Transverse colon (tissue), 4 donors: ENCODE results near the gene FIBCD1. TPM values are rescaled to one million over a fixed set of nuclear protein-coding genes. Genes with fewer than 3 reads are reported as not detected.

Experiments
- DNase-seq: peaks from one replicate; pipeline ENCODE4 v3.0.0-alpha.2; 2019
- H3K27ac ChIP-seq, 4 donors: fragments of 200-600 bp; sonication (generic); 2 replicates each; pipeline ENCODE4 v1.5.1; 2016 to 2018; ENCODE audit warnings: inconsistent platforms in 4 of 4
- H3K27me3 ChIP-seq: fragments of 200-600 bp; sonication (generic); 2 replicates; pipeline ENCODE4 v1.5.1; 2017; ENCODE audit warnings: inconsistent platforms
- H3K36me3 ChIP-seq, 4 donors: fragments of 200-600 bp; sonication (generic); 2 replicates each; pipeline ENCODE4 v1.5.1; 2017 to 2019; ENCODE audit warnings: inconsistent platforms in 4 of 4
- H3K4me1 ChIP-seq, 4 donors: fragments of 200-600 bp; sonication (generic); 2 replicates each; pipeline ENCODE4 v1.5.1; 2017 to 2020; ENCODE audit warnings: inconsistent platforms in 4 of 4
- H3K4me3 ChIP-seq, 4 donors: fragments of 200-600 bp; sonication (generic); 1 replicate in 1 of 4; 2 replicates in 3 of 4; pipeline versions ENCODE4 v1.5.1 to v1.6.1; 2017 to 2019; ENCODE audit warnings: inconsistent platforms in 4 of 4
- H3K9me3 ChIP-seq, 2 donors: fragments of 200-600 bp; sonication (generic); 2 replicates each; pipeline ENCODE4 v1.5.1; 2017 to 2019; ENCODE audit warnings: inconsistent platforms in 2 of 2
- EP300 ChIP-seq: sonication (generic); formaldehyde crosslinking; IDR thresholded peaks from one replicate; pipeline ENCODE4 v1.6.1; 2017; ENCODE audit warnings: antibody characterized with exemption, low read depth
- POLR2A ChIP-seq: fragments of 450-650 bp; IDR thresholded peaks from one replicate; pipeline ENCODE4 v1.6.1; 2016; ENCODE audit warnings: antibody characterized with exemption, mild to moderate bottlenecking, moderate library complexity
- POLR2AphosphoS5 ChIP-seq, 3 donors: sonication (generic); formaldehyde crosslinking; IDR thresholded peaks; one replicate each; pipeline ENCODE4 v1.6.1; 2016; ENCODE audit warnings: antibody characterized with exemption in 3 of 3
- WGBS, 2 donors: methylation state at CpG; one replicate each; pipeline ENCODE4 v1.1.5; 2018; ENCODE audit warnings: low coverage in 1 of 2; 5-methylcytosine and 5-hydroxymethylcytosine counted together
- in situ Hi-C, 4 donors: fragments of 200-750 bp; cut with MboI; loops; one replicate each; pipeline versions ENCODE4 v1.15.0 to v1.15.1; 2017; ENCODE audit warnings: low sequenced_read_pairs in 3 of 4, low pct_ligation_motif_present in 1 of 4, low pct_unique_long_range_greater_than_20kb in 1 of 4
- intact Hi-C: fragments of 100-400 bp; cut with DNase I; formaldehyde crosslinking; loops from one replicate; pipeline ENCODE4 v1.15.1; 2023; ENCODE audit warnings: low total_unique reads
- total RNA-seq, 4 donors: library from RNA; depleted of rRNA; stranded (reverse); fragments of >200 nt; gene quantifications; one replicate each; pipeline ENCODE4 v1.1.0, GENCODE V29; 2016
- TF ChIP-seq, protein P1 (sequence below), 5 experiments: fragments of 200-600 bp in 3 of 5; fragments of 450-650 bp in 2 of 5; sonication (generic) in 3 of 5; IDR thresholded peaks; 1 replicate in 2 of 5; 2 replicates in 3 of 5; pipeline ENCODE4 v1.5.1; 2016 to 2017; ENCODE audit warnings: antibody characterized with exemption in 5 of 5, inconsistent platforms in 3 of 5, mild to moderate bottlenecking in 2 of 5, moderate library complexity in 1 of 5

The FIBCD1 gene
- total RNA-seq, 4 donors from 2014 or later: 1.6 to 54.7 (median 3.3) TPM; not detected in 1

- no peak for TF ChIP-seq POLR2AphosphoS5 (IDR thresholded peaks at IDR 0.05)
- TF ChIP-seq POLR2A: no peak
- TF ChIP-seq EP300: no peak
- TF ChIP-seq, protein P1, sequence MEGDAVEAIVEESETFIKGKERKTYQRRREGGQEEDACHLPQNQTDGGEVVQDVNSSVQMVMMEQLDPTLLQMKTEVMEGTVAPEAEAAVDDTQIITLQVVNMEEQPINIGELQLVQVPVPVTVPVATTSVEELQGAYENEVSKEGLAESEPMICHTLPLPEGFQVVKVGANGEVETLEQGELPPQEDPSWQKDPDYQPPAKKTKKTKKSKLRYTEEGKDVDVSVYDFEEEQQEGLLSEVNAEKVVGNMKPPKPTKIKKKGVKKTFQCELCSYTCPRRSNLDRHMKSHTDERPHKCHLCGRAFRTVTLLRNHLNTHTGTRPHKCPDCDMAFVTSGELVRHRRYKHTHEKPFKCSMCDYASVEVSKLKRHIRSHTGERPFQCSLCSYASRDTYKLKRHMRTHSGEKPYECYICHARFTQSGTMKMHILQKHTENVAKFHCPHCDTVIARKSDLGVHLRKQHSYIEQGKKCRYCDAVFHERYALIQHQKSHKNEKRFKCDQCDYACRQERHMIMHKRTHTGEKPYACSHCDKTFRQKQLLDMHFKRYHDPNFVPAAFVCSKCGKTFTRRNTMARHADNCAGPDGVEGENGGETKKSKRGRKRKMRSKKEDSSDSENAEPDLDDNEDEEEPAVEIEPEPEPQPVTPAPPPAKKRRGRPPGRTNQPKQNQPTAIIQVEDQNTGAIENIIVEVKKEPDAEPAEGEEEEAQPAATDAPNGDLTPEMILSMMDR (IDR thresholded peaks at IDR 0.05): no peak
- in situ Hi-C loops (no loop called here), intact Hi-C loops (loop anchor here (1.0 kb wide), 1 partner anchor 71 kb away; no protein-coding TSS in a partner anchor)
- Histone ChIP-seq H3K27me3 (peaks cover 72% of the 10 kb centered on the region), H3K36me3 (no peaks in the 10 kb centered on the region), H3K9me3 (no peaks in the 10 kb centered on the region), H3K4me3 (no peak overlapping the region), H3K4me1 (peaks cover 4 to 23% (median 11%) of the 10 kb centered on the region in 4 donors), H3K27ac (no peak overlapping the region)
- WGBS, 2 donors: 48 to 71% methylated on average over 5 to 23 of the region's 26 CpGs
- DNase-seq: no peak
Measured at GRCh38 chr9:130933114-130934046, 5.7 kb downstream of the FIBCD1 start.

DNA sequence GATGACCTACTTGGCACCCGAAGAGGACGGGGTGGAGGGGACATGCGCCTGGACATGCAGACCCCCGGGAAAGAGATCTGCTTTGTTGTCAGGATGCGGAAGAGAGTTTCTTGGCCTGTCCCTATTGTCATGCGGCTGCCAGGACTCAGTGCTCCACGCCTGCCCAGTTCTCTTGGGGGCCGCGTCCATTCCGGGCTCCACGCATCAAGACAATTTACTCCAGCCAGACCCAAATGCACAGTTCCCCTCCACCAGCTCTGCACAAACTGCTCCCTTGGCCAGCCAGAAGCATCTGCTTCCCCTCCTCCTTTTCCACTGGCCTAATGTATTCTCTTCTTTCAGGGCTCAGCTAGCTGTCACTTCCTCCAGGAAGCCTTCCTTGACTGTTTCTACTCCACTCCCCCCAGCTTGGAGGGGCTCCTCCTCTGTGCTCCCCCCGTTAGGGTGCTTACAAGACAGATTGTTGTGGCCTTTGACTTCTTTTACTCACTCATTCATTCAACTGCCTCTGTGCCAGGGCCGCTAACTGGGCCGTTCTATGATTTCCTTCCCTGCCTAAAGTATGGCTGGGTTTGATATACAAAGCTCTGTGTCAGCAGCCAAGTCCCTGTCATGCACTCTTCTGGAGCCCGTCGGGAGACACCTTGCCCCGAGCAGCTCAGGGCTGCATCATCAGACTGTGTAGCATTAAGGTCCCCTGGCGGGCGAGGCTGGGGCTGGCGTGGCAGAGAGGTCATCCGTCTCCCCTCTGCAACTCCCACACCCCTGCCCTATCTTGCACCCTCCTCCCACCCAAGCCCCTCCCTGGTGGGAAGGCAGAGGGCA is 6.6 kb downstream of the FIBCD1 start:
- 60 to 69% methylated on average over 8 to 21 of the region's 21 CpGs for WGBS, 2 donors
- in situ Hi-C loops: no loop called here
- Histone ChIP-seq H3K4me3 (no peak overlapping the region), H3K27ac (no peak overlapping the region), H3K36me3 (no peaks in the 10 kb centered on the region), H3K27me3 (peaks cover 63% of the 10 kb centered on the region), H3K4me1 (peaks cover 0 to 20% (median 6%) of the 10 kb centered on the region in 4 donors), H3K9me3 (no peaks in the 10 kb centered on the region)
- TF ChIP-seq POLR2A: no peak
- no peak for TF ChIP-seq EP300
- TF ChIP-seq POLR2AphosphoS5 (IDR thresholded peaks at IDR 0.05): no peak
- TF ChIP-seq, protein P1 (IDR thresholded peaks at IDR 0.05): no peak
- intact Hi-C loops: loop anchor here (1.0 kb wide), 1 partner anchor 70 kb away; no protein-coding TSS in a partner anchor
- DNase-seq: no peak

- 63 to 71% methylated on average over 13 to 20 of the region's 20 CpGs for WGBS, 2 donors
- H3K36me3 ChIP-seq: no peaks in the 10 kb centered on the region
- in situ Hi-C loops (no loop called here), intact Hi-C loops (no loop called here)
- H3K27me3 ChIP-seq: peaks cover 57% of the 10 kb centered on the region
- TF ChIP-seq, protein P1 (IDR thresholded peaks at IDR 0.05): no peak
- no peak for TF ChIP-seq EP300
- no peak for TF ChIP-seq POLR2A
- TF ChIP-seq POLR2AphosphoS5 (IDR thresholded peaks at IDR 0.05): no peak
- H3K27ac ChIP-seq: no peak overlapping the region
- H3K4me3 ChIP-seq: no peak overlapping the region
- no peak for DNase-seq
- peaks cover 0 to 15% (median 6%) of the 10 kb centered on the region in 4 donors for H3K4me1 ChIP-seq
- no peaks in the 10 kb centered on the region for H3K9me3 ChIP-seq
Measured at GRCh38 chr9:130931508-130932254, 7.4 kb downstream of the FIBCD1 start.
